HCT116 (cell line): Measurements from ENCODE around the gene ASCC2. TPM values are rescaled to one million over a fixed set of nuclear protein-coding genes. Genes with fewer than 3 reads are reported as not detected.

Experiments used
- ATAC-seq: fragments of 200-7000 bp; cut with Tn5 transposase; 2 replicates; pipeline ENCODE4 v1.9.1; 2020; ENCODE audit warnings: mild to moderate bottlenecking, moderate library complexity
- BruUV-seq: library from RNA; stranded (reverse); fragments of 400-500 nt; replicated peaks from 2 replicates; lab custom pipeline; 2021; lab: Mats Ljungman, UMichigan
- CTCF ChIA-PET: fragments of 300-600 bp; sonication (Branson Sonifier 250); formaldehyde crosslinking; loops from one replicate; lab custom pipeline; 2021; ENCODE audit warnings: antibody characterized with exemption; lab: Charles Lee
- POLR2A ChIA-PET: fragments of 300-600, 350-600 bp; sonication (Branson Sonifier 250); formaldehyde crosslinking; loops from one replicate; lab custom pipeline; 2021; ENCODE audit warnings: antibody characterized with exemption; lab: Charles Lee
- RAD21 ChIA-PET, 2 experiments: fragments of 300-600 bp; sonication (Branson Sonifier 250); formaldehyde crosslinking; loops; one replicate each; lab custom pipeline; 2023; ENCODE audit warnings: low total read pairs in 2 of 2; ENCODE audit not compliant: uncharacterized antibody in 2 of 2, unreplicated experiment in 2 of 2, low non-redundant PET in 1 of 2; lab: Charles Lee
- DNase-seq: peaks from one replicate; pipeline ENCODE4 v3.0.0-alpha.2; 2010; ENCODE audit warnings: low read depth, low spot score
- H2AFZ ChIP-seq: fragments of 200-600 bp; shearing (Covaris generic), sonication (generic); 2 replicates; pipeline ENCODE4 v1.6.1; 2017; ENCODE audit warnings: low read depth, mixed run types, mixed read lengths, antibody characterized with exemption, low read length; ENCODE audit not compliant: poor library complexity, severe bottlenecking
- H3K27ac ChIP-seq: 2 replicates; pipeline ENCODE4 v1.5.1; 2012; ENCODE audit warnings: low read depth, low read length
- H3K27me3 ChIP-seq: fragments of 200-600 bp; sonication (generic); 2 replicates; pipeline ENCODE4 v1.6.1; 2016; ENCODE audit warnings: mixed run types, low read length, mixed read lengths; ENCODE audit not compliant: insufficient read depth
- H3K36me3 ChIP-seq, 2 experiments: fragments of 200-500 bp in 1 of 2; fragments of 200-600 bp in 1 of 2; sonication (Bioruptor generic) in 1 of 2; sonication (generic) in 1 of 2; 2 replicates each; pipeline versions ENCODE4 v1.5.1 to v1.6.1; 2014 to 2016; ENCODE audit warnings: low read length in 2 of 2, inconsistent platforms in 1 of 2, mixed read lengths in 1 of 2, mixed run types in 1 of 2; ENCODE audit not compliant: insufficient read depth in 2 of 2, control insufficient read depth in 1 of 2
- H3K4me1 ChIP-seq, 2 experiments: fragments of 200-600 bp in 1 of 2; sonication (generic) in 1 of 2; 2 replicates each; pipeline versions ENCODE4 v1.5.1 to v1.6.1; 2012 to 2017; ENCODE audit warnings: low read length in 2 of 2, inconsistent platforms in 1 of 2, mild to moderate bottlenecking in 1 of 2, mixed read lengths in 1 of 2, mixed run types in 1 of 2, moderate library complexity in 1 of 2; ENCODE audit not compliant: insufficient read depth in 2 of 2, control insufficient read depth in 1 of 2
- H3K4me2 ChIP-seq: fragments of 200-600 bp; sonication (generic); 2 replicates; pipeline ENCODE4 v1.6.1; 2017; ENCODE audit warnings: mixed run types, low read length, mixed read lengths
- H3K4me3 ChIP-seq, 2 experiments: fragments of 200-600 bp in 1 of 2; sonication (generic) in 1 of 2; replicated peaks in 1 of 2; 2 replicates each; pipeline ENCODE4 v1.5.1; 2011 to 2016; ENCODE audit warnings: low read length in 2 of 2, control low read depth in 1 of 2, low read depth in 1 of 2, mild to moderate bottlenecking in 1 of 2, mixed read lengths in 1 of 2, mixed run types in 1 of 2
- H3K79me2 ChIP-seq: fragments of 200-600 bp; sonication (generic); 2 replicates; pipeline ENCODE4 v1.6.1; 2017; ENCODE audit warnings: mild to moderate bottlenecking, mixed run types, low read length, moderate library complexity, mixed read lengths; ENCODE audit not compliant: insufficient read depth
- H3K9ac ChIP-seq: fragments of 200-600 bp; sonication (generic); 2 replicates; pipeline ENCODE4 v1.6.1; 2016; ENCODE audit warnings: low read length, mixed read lengths
- H3K9me2 ChIP-seq: fragments of 200-600 bp; sonication (generic), shearing (Covaris generic); 2 replicates; pipeline ENCODE4 v1.6.1; 2017; ENCODE audit warnings: mixed run types, mild to moderate bottlenecking, moderate library complexity; ENCODE audit not compliant: insufficient read depth
- H3K9me3 ChIP-seq, 2 experiments: fragments of 200-500 bp in 1 of 2; fragments of 200-600 bp in 1 of 2; sonication (Bioruptor generic) in 1 of 2; sonication (generic) in 1 of 2; 2 replicates each; pipeline ENCODE4 v1.6.1; 2014 to 2017; ENCODE audit warnings: low read length in 2 of 2, mixed read lengths in 2 of 2, inconsistent platforms in 1 of 2, low read depth in 1 of 2, mild to moderate bottlenecking in 1 of 2, mixed run types in 1 of 2, moderate library complexity in 1 of 2; ENCODE audit not compliant: control insufficient read depth in 1 of 2, insufficient read depth in 1 of 2
- H4K20me1 ChIP-seq: fragments of 200-600 bp; sonication (generic), shearing (Covaris generic); 2 replicates; pipeline ENCODE4 v1.6.1; 2017; ENCODE audit warnings: mixed run types, mild to moderate bottlenecking, moderate library complexity; ENCODE audit not compliant: insufficient read depth
- ATF3 ChIP-seq: IDR thresholded peaks from 2 replicates; pipeline ENCODE4 v1.6.1; 2012
- CBX3 ChIP-seq: IDR thresholded peaks from 2 replicates; pipeline ENCODE4 v1.6.1; 2012; ENCODE audit warnings: low read depth
- EGR1 ChIP-seq: IDR thresholded peaks from 2 replicates; pipeline ENCODE4 v1.6.1; 2012; ENCODE audit warnings: low read depth
- ELF1 ChIP-seq: IDR thresholded peaks from 2 replicates; pipeline ENCODE4 v1.6.1; 2012; ENCODE audit warnings: low read depth, borderline replicate concordance
- EZH2 ChIP-seq: fragments of 200-600 bp; sonication (generic); IDR thresholded peaks from 2 replicates; pipeline ENCODE4 v1.6.1; 2017; ENCODE audit warnings: antibody characterized with exemption, mixed run types
- EZH2phosphoT487 ChIP-seq: fragments of 200-600 bp; IDR thresholded peaks from 2 replicates; pipeline ENCODE4 v1.6.1; 2018; ENCODE audit warnings: antibody characterized with exemption, borderline replicate concordance
- JUND ChIP-seq: IDR thresholded peaks from 2 replicates; pipeline ENCODE4 v1.6.1; 2012
- POLR2A ChIP-seq: IDR thresholded peaks from 2 replicates; pipeline ENCODE4 v1.7.0; 2011; ENCODE audit warnings: borderline replicate concordance; ENCODE audit not compliant: insufficient read depth, insufficient read length; ENCODE audit errors: extremely low read depth
- POLR2AphosphoS5 ChIP-seq: IDR thresholded peaks from 2 replicates; pipeline ENCODE4 v1.6.1; 2011; ENCODE audit warnings: mild to moderate bottlenecking, low read depth, low read length, moderate library complexity
- RAD21 ChIP-seq: IDR thresholded peaks from 2 replicates; pipeline ENCODE4 v1.6.1; 2012; ENCODE audit warnings: low read depth, mild to moderate bottlenecking
- SIN3A ChIP-seq: IDR thresholded peaks from 2 replicates; pipeline ENCODE4 v1.6.1; 2012; ENCODE audit warnings: low read depth
- SP1 ChIP-seq: IDR thresholded peaks from 2 replicates; pipeline ENCODE4 v1.6.1; 2012; ENCODE audit warnings: low read depth
- SRF ChIP-seq: IDR thresholded peaks from 2 replicates; pipeline ENCODE4 v1.6.1; 2012; ENCODE audit warnings: low read depth
- TCF7L2 ChIP-seq: IDR thresholded peaks from 2 replicates; pipeline ENCODE4 v1.7.0; 2011; ENCODE audit warnings: borderline replicate concordance, inconsistent platforms; ENCODE audit not compliant: insufficient read depth, insufficient read length; ENCODE audit errors: extremely low read depth
- YY1 ChIP-seq: IDR thresholded peaks from 2 replicates; pipeline ENCODE4 v1.6.1; 2011; ENCODE audit warnings: low read length, low read depth, moderate library complexity, mild to moderate bottlenecking; ENCODE audit not compliant: insufficient replicate concordance; ENCODE audit errors: extremely low read depth
- ZBTB33 ChIP-seq: IDR thresholded peaks from 2 replicates; pipeline ENCODE4 v1.6.1; 2011; ENCODE audit warnings: mild to moderate bottlenecking, low read length, moderate library complexity; ENCODE audit not compliant: insufficient replicate concordance; ENCODE audit errors: extremely low read depth
- ZFX ChIP-seq: fragments of 450-650 bp; IDR thresholded peaks from 2 replicates; pipeline ENCODE4 v1.6.1; 2017
- ZNF274 ChIP-seq: fragments of 200-500 bp; sonication (Bioruptor generic); IDR thresholded peaks from 2 replicates; pipeline ENCODE4 v1.6.1; 2014; ENCODE audit warnings: mild to moderate bottlenecking, low read depth, low read length, inconsistent platforms
- intact Hi-C: fragments of 100-400 bp; cut with micrococcal nuclease; formaldehyde crosslinking; loops from 2 replicates; pipeline ENCODE4 v1.10.0; 2022
- total RNA-seq: library from RNA; stranded (reverse); gene quantifications from one replicate; pipeline ENCODE4 v1.2.1, GENCODE V29; 2021; ENCODE audit not compliant: unreplicated experiment
- TF ChIP-seq, protein P1 (sequence below), 3 experiments: fragments of 200-600 bp in 1 of 3; sonication (generic) in 1 of 3; IDR thresholded peaks in 2 of 3; conservative IDR thresholded peaks in 1 of 3; 2 replicates each; pipeline ENCODE4 v1.5.1; 2012 to 2017; ENCODE audit warnings: low read depth in 2 of 3, low read length in 2 of 3, antibody characterized with exemption in 1 of 3, borderline replicate concordance in 1 of 3, control low read depth in 1 of 3, mild to moderate bottlenecking in 1 of 3, mixed read lengths in 1 of 3, mixed run types in 1 of 3, moderate library complexity in 1 of 3; ENCODE audit not compliant: insufficient read depth in 1 of 3
- TF ChIP-seq, protein P2 (sequence below): IDR thresholded peaks from 2 replicates; pipeline ENCODE4 v1.6.1; 2012; ENCODE audit warnings: low read depth

Gene ASCC2
- total RNA-seq, 1 experiment from 2014 or later: 68.6 TPM

DNA sequence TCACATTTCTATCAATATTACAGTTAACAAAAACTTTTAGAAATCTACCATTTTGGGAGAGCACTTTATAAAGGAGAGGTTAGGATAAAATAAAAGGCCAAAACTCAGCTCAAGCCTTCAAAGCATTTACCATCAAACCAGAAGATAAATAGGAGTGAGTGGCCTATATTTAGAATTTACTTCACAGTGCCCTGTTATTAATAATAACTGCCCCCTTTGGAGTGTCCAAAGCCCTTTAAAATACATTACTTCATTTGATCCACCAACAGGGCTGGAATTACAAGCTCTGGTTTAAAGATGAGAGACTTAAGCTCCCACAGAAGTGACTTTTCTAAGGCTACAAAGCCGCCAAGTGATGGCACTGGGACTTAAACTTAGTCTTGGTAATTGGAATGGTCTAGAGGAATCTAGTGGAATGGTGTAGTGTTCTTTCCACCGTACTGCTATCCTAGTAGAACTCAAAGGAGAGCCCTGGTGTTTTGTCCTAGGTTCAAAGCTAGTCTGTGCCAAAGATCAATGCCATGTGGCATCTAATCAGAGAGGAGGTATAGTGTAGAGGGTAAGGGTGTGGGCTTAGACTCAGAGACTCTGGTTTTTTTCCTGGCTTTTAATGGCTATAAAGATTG, 23.7 kb upstream of the ASCC2 start:
- no TSS peak for BruUV-seq
- CTCF ChIA-PET: no interaction called here
- intact Hi-C loops: no loop called here
- Histone ChIP-seq H3K27ac (no peak overlapping the region), H2AFZ (no peak overlapping the region), H3K4me2 (no peak overlapping the region), H3K4me1 (no peaks in the 10 kb centered on the region), H3K9ac (no peak overlapping the region), H3K9me3 (no peaks in the 10 kb centered on the region), H3K27me3 (no peaks in the 10 kb centered on the region), H3K79me2 (no peaks in the 10 kb centered on the region), H3K9me2 (no peaks in the 10 kb centered on the region), H3K36me3 (no peaks in the 10 kb centered on the region), H3K4me3 (no peak overlapping the region), H4K20me1 (no peaks in the 10 kb centered on the region)
- DNase-seq: no peak
- no peak for ATAC-seq
- RAD21 ChIA-PET: no interaction called here
- TF ChIP-seq CBX3 (no peak), TCF7L2 (no peak), SIN3A (no peak), JUND (no peak), YY1 (no peak), POLR2A (no peak), ELF1 (no peak), ZBTB33 (no peak), POLR2AphosphoS5 (no peak), EZH2 (no peak), ZNF274 (no peak), SP1 (no peak), ZFX (no peak), SRF (no peak), RAD21 (no peak), EGR1 (no peak), EZH2phosphoT487 (no peak), ATF3 (no peak)
- TF ChIP-seq, protein P1, sequence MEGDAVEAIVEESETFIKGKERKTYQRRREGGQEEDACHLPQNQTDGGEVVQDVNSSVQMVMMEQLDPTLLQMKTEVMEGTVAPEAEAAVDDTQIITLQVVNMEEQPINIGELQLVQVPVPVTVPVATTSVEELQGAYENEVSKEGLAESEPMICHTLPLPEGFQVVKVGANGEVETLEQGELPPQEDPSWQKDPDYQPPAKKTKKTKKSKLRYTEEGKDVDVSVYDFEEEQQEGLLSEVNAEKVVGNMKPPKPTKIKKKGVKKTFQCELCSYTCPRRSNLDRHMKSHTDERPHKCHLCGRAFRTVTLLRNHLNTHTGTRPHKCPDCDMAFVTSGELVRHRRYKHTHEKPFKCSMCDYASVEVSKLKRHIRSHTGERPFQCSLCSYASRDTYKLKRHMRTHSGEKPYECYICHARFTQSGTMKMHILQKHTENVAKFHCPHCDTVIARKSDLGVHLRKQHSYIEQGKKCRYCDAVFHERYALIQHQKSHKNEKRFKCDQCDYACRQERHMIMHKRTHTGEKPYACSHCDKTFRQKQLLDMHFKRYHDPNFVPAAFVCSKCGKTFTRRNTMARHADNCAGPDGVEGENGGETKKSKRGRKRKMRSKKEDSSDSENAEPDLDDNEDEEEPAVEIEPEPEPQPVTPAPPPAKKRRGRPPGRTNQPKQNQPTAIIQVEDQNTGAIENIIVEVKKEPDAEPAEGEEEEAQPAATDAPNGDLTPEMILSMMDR (IDR thresholded peaks at IDR 0.05 in 2 of 3, conservative IDR thresholded peaks at IDR 0.05 in 1 of 3; ENCODE audit: borderline replicate concordance in 1 of 3, insufficient read depth in 1 of 3, low read depth in 2 of 3, low read length in 2 of 3): no peak
- TF ChIP-seq, protein P2, sequence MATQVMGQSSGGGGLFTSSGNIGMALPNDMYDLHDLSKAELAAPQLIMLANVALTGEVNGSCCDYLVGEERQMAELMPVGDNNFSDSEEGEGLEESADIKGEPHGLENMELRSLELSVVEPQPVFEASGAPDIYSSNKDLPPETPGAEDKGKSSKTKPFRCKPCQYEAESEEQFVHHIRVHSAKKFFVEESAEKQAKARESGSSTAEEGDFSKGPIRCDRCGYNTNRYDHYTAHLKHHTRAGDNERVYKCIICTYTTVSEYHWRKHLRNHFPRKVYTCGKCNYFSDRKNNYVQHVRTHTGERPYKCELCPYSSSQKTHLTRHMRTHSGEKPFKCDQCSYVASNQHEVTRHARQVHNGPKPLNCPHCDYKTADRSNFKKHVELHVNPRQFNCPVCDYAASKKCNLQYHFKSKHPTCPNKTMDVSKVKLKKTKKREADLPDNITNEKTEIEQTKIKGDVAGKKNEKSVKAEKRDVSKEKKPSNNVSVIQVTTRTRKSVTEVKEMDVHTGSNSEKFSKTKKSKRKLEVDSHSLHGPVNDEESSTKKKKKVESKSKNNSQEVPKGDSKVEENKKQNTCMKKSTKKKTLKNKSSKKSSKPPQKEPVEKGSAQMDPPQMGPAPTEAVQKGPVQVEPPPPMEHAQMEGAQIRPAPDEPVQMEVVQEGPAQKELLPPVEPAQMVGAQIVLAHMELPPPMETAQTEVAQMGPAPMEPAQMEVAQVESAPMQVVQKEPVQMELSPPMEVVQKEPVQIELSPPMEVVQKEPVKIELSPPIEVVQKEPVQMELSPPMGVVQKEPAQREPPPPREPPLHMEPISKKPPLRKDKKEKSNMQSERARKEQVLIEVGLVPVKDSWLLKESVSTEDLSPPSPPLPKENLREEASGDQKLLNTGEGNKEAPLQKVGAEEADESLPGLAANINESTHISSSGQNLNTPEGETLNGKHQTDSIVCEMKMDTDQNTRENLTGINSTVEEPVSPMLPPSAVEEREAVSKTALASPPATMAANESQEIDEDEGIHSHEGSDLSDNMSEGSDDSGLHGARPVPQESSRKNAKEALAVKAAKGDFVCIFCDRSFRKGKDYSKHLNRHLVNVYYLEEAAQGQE: no peak
- POLR2A ChIA-PET: interaction anchor here (1.5 kb wide), 1 partner anchor 123 kb away, joined by 3 read pairs; no protein-coding TSS in a partner anchor
